ENCODE data around the gene DIO2.

The DIO2 gene

GRCh38 chr14:80176893-80177292 lies 34.4 kb downstream of the DIO2 start:
- no peak overlapping the region for H3K4me3 ChIP-seq (ENCODE audit: low read depth, low read length)
- no peak for TF ChIP-seq CTCF (IDR thresholded peaks at IDR 0.05; ENCODE audit: low read depth, low read length, missing control alignments)
- no peak for DNase-seq (ENCODE audit: low read depth)

- no peak overlapping the region for H3K4me3 ChIP-seq (ENCODE audit: low read depth, low read length)
- no peak for DNase-seq (ENCODE audit: low read depth)
- no peak for TF ChIP-seq CTCF (IDR thresholded peaks at IDR 0.05; ENCODE audit: low read depth, low read length, missing control alignments)
These were observed 38.8 kb downstream of the DIO2 start for GRCh38 chr14:80172375-80173051.

- TF ChIP-seq CTCF (IDR thresholded peaks at IDR 0.05; ENCODE audit: low read depth, low read length, missing control alignments) = no peak
- no peak overlapping the region for H3K4me3 ChIP-seq (ENCODE audit: low read depth, low read length)
- DNase-seq (ENCODE audit: low read depth) = no peak
These were observed 43.4 kb downstream of the DIO2 start for GRCh38 chr14:80167793-80168448.

- no peak for TF ChIP-seq CTCF (IDR thresholded peaks at IDR 0.05; ENCODE audit: low read depth, low read length, missing control alignments)
- H3K4me3 ChIP-seq (ENCODE audit: low read depth, low read length) = no peak overlapping the region
- DNase-seq (ENCODE audit: low read depth) = no peak
These were observed 46.1 kb downstream of the DIO2 start for GRCh38 chr14:80164991-80165721.

- H3K4me3 ChIP-seq (ENCODE audit: low read depth, low read length) = no peak overlapping the region
- DNase-seq (ENCODE audit: low read depth) = no peak
- TF ChIP-seq CTCF (IDR thresholded peaks at IDR 0.05; ENCODE audit: low read depth, low read length, missing control alignments) = no peak
These were observed 58.5 kb downstream of the DIO2 start for GRCh38 chr14:80152763-80153162.

GRCh38 chr14:80152166-80152565 lies 59.1 kb downstream of the DIO2 start:
- DNase-seq (ENCODE audit: low read depth) = no peak
- no peak for TF ChIP-seq CTCF (IDR thresholded peaks at IDR 0.05; ENCODE audit: low read depth, low read length, missing control alignments)
- no peak overlapping the region for H3K4me3 ChIP-seq (ENCODE audit: low read depth, low read length)
